Measurements from ENCODE around the gene NR3C2.

NR3C2 gene

DNA sequence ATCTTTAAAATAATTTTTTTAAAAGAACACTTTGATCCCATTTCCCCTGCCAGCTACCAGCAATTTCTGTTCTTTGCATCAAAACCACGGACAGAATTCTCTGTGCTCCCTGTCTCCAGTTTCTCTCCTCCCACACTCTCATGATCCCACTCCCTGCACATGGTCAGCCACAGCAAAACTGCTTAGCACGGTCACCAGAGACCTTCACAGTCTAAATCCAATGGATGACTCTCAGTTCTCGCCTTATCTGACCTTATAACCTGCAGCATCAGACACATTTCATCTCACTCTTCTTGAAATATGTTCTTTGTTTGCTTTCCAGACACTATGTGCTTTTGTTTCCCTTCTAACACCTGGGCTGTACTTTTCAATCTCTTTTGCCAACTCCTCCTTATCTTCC, 131.5 kb downstream of the NR3C2 start:
- no peak for TF ChIP-seq CTCF (conservative IDR thresholded peaks at IDR 0.05; ENCODE audit: low read depth, low read length)
- DNase-seq (ENCODE audit: low read depth), result no peak
- H3K4me3 ChIP-seq (ENCODE audit: low read depth, low read length), result no peak overlapping the region

DNA sequence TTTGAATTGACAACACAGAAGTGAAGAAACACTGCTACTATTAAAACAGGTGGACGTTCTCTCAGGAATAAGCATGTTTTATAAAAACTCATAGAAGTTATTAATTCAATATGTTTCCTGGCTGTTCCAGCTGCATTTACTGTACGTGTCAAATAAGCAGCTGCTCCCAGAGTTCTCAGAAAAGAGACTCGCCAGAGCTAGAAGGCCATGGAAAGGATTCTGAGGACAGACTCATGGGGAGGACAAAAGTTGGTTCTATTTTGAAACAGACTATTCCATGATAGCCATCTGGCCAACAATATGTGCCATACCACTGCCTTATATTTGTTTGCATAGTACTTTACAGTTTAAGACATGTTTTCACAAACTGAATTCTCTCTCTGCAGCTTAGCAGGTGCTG, 136.5 kb downstream of the NR3C2 start:
- TF ChIP-seq CTCF (conservative IDR thresholded peaks at IDR 0.05; ENCODE audit: low read depth, low read length), result no peak
- DNase-seq (ENCODE audit: low read depth), result no peak
- no peak overlapping the region for H3K4me3 ChIP-seq (ENCODE audit: low read depth, low read length)

- no peak for TF ChIP-seq CTCF (conservative IDR thresholded peaks at IDR 0.05; ENCODE audit: low read depth, low read length)
- no peak overlapping the region for H3K4me3 ChIP-seq (ENCODE audit: low read depth, low read length)
- no peak for DNase-seq (ENCODE audit: low read depth)
Observed at GRCh38 chr4:148302416-148302815, 139.8 kb downstream of the NR3C2 start.

GRCh38 chr4:148300877-148301276, 141.3 kb downstream of the NR3C2 start:
- DNase-seq (ENCODE audit: low read depth), result no peak
- no peak overlapping the region for H3K4me3 ChIP-seq (ENCODE audit: low read depth, low read length)
- TF ChIP-seq CTCF (conservative IDR thresholded peaks at IDR 0.05; ENCODE audit: low read depth, low read length), result no peak

- no peak for TF ChIP-seq CTCF (conservative IDR thresholded peaks at IDR 0.05; ENCODE audit: low read depth, low read length)
- no peak for DNase-seq (ENCODE audit: low read depth)
- no peak overlapping the region for H3K4me3 ChIP-seq (ENCODE audit: low read depth, low read length)
Observed at GRCh38 chr4:148299337-148299736, 142.9 kb downstream of the NR3C2 start.

DNA sequence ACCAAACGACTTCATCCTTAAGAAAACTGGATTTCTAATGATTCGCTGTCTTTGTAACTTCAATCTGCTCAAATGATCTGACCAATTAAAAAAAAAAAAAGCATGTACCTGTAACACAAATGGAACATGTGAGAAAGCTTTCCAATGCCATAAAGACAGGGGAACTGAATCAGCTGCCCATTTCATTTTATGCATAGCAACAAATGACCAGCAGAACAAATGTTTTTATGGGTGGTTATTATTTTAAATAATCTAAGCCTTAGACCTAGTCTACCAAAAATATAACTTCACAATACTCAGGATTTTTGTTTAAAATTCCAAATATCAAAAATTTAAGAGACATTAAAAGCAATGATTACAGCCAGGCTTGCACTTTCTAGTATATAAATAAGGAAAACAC, 145.7 kb downstream of the NR3C2 start:
- no peak overlapping the region for H3K4me3 ChIP-seq (ENCODE audit: low read depth, low read length)
- no peak for TF ChIP-seq CTCF (conservative IDR thresholded peaks at IDR 0.05; ENCODE audit: low read depth, low read length)
- no peak for DNase-seq (ENCODE audit: low read depth)

- no peak for DNase-seq (ENCODE audit: low read depth)
- no peak for TF ChIP-seq CTCF (conservative IDR thresholded peaks at IDR 0.05; ENCODE audit: low read depth, low read length)
- H3K4me3 ChIP-seq (ENCODE audit: low read depth, low read length), result no peak overlapping the region
Observed at GRCh38 chr4:148295642-148296041, 146.6 kb downstream of the NR3C2 start.
